Activated CD4-positive, alpha-beta T cell treated with anti-CD3 and anti-CD28 coated beads, Interleukin-2, Interleukin-4, amounts not matched to agents 100 ng/mL and 50 ng/mL, durations not matched to agents 16 hours and 8 hours (primary cell): Measurements from ENCODE around the gene ZAP70.
"Not testable (repeated sequence)": the region's sequence is repeated elsewhere in the genome, so short reads cannot be mapped to it uniquely, and the experiment has no call there.

Experiments
- DNase-seq: peaks from one replicate; pipeline ENCODE4 v3.0.0-alpha.2; 2020; ENCODE audit warnings: low spot score

The ZAP70 gene

GRCh38 chr2:97713296-97714083 is at the start of gene ZAP70:
TSS of gene ZAP70 (plus strand) at chr2:97713576. CDS start at chr2:97724037, 10,461 bp downstream.
- peak; percentile 80 for DNase-seq

GRCh38 chr2:97663626-97663961 is 49.8 kb upstream of the ZAP70 start:
- no peak for DNase-seq

- peak; percentile 99 for DNase-seq
Measured at GRCh38 chr2:97663962-97664635, 49.3 kb upstream of the ZAP70 start, which contains the start of gene ACTR1B. TSS of gene ACTR1B (minus strand) at chr2:97664044. CDS start at chr2:97663890, 154 bp downstream.

- no peak for DNase-seq
Measured at GRCh38 chr2:97664636-97664970, 48.8 kb upstream of the ZAP70 start.

- no peak for DNase-seq
Measured at GRCh38 chr2:97669448-97669847, 43.9 kb upstream of the ZAP70 start, which contains the start of gene C2orf92. TSS of gene C2orf92 (plus strand) at chr2:97669713. CDS start at chr2:97669789, 76 bp downstream.

- no peak for DNase-seq
Measured at GRCh38 chr2:97670471-97670870, 42.9 kb upstream of the ZAP70 start.

- no peak for DNase-seq
Measured at GRCh38 chr2:97671526-97671925, 41.9 kb upstream of the ZAP70 start.

GRCh38 chr2:97672606-97673140 is 40.7 kb upstream of the ZAP70 start:
- not testable (repeated sequence) for DNase-seq

- DNase-seq = no peak
Measured at GRCh38 chr2:97673182-97673914, 40.0 kb upstream of the ZAP70 start.

- no peak for DNase-seq
Measured at GRCh38 chr2:97673915-97674283, 39.5 kb upstream of the ZAP70 start.

GRCh38 chr2:97675430-97676113 is 37.8 kb upstream of the ZAP70 start:
- DNase-seq = no peak

GRCh38 chr2:97676620-97677019 is 36.8 kb upstream of the ZAP70 start:
- DNase-seq = peak; percentile 32

GRCh38 chr2:97677480-97677879 is 35.9 kb upstream of the ZAP70 start:
- DNase-seq = no peak

GRCh38 chr2:97678298-97678697 is 35.1 kb upstream of the ZAP70 start:
- DNase-seq = no peak

- not testable (repeated sequence) for DNase-seq
Measured at GRCh38 chr2:97687235-97687634, 26.1 kb upstream of the ZAP70 start.

GRCh38 chr2:97688062-97688827 is 25.1 kb upstream of the ZAP70 start:
- DNase-seq = peak; percentile 75

GRCh38 chr2:97691166-97691565 is 22.2 kb upstream of the ZAP70 start:
- DNase-seq = no peak

- DNase-seq = no peak
Measured at GRCh38 chr2:97693476-97693875, 19.9 kb upstream of the ZAP70 start.

- DNase-seq = no peak
Measured at GRCh38 chr2:97695744-97696143, 17.6 kb upstream of the ZAP70 start.

GRCh38 chr2:97697252-97698235 is 15.8 kb upstream of the ZAP70 start:
- peak; percentile 93 for DNase-seq
